Suppressor macrophage treated with lipopolysaccharide for 1 hour (primary cell): ENCODE data around the gene RAB9A.

ENCODE experiments used
- DNase-seq, 3 donors: peaks; one replicate each; pipeline ENCODE4 v3.0.0-alpha.2; 2020 to 2022

The RAB9A gene

DNA sequence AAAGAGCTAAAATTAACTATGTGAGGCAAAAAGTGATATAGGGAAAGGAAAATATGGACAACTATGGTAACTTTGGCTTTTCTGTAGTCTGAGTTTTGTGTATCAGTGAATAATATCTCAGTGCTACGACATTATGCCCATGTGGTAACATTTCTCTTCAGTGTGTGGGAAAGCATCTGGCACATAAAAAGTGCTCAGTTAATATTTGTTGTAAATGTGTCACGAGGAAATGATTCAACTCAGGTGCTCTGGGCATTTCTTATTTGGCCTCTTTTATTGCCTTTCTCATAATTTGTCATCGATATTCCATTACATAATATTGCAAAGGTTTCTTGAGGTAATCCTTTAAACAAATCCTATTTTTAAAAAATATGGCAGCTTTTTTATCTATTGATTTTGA, 63.2 kb downstream of the RAB9A start:
- DNase-seq = no peak

DNA sequence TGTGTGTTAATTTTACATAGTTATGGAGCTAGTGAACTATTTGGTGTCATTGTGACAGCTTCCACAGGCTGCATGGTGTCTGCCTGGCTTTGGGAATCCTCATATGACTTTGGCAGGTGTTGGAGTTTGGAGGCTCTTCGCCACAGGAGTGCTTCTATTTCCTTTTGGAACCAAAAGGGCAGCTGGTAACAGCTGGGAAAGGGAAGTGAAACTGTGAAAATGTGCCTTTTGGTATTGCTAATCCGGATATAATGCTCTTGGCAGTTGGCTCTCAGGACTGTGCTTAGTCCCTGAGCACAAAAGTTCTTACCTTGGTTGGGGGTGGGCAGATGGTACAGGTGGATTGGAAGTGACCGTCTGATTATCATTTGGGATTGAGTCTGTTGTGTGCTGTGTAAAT, 63.7 kb downstream of the RAB9A start:
- DNase-seq = peak; percentile 37 to 60 (median 52)

DNA sequence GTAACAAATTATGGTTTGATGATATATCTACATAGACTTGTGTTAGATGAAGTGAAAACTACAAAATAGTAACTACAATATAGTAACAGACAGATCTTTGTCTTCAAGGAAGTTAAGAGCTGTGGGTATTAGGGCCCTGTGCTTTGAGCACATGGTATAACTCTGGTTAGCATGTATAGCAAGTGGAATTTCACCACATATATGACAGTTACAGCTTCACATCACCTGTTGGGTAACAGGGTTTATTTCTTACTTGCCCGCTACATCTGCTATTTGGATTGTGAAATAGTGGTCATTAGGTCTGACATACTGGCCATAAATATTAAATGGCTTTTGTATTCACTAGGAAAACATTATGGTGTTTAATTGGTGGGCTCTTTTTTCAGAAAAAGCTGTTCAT, 65.8 kb downstream of the RAB9A start:
- no peak for DNase-seq

DNA sequence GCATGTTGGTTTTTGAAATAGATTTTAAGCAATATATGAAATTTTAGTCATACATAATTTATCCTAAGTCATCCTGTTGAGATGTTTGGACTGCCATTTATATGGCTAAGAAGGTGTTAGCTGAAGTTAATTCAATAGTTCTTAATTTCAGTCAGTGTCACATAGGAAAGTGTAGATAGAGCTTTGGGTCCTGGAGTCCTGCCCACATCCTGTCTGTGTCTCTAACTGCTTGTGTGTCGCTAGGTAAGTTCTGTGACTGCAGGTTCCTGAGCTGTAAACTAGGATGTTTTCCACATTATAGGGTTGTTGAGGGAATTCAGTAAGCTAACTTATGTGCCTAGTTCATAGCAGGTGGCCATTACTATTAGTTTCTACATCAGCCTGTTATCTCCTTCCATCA, 66.3 kb downstream of the RAB9A start:
- no peak for DNase-seq

DNA sequence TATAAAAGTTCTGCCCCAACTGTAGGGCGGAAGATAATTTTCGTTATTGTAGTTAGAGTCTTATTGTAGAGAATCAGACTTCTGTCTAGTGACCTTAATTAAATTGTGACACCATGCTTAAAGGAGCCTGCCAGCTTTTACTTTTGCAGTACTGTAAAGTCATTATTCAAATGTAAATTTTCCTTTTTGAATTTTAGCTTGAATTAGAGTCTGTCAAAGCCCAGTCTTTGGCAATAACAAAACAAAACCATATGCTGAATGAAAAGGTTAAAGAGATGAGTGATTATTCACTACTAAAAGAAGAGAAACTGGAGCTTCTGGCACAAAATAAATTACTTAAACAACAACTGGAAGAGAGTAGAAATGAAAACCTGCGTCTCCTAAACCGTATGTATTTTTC, 67.5 kb downstream of the RAB9A start:
- no peak for DNase-seq

DNA sequence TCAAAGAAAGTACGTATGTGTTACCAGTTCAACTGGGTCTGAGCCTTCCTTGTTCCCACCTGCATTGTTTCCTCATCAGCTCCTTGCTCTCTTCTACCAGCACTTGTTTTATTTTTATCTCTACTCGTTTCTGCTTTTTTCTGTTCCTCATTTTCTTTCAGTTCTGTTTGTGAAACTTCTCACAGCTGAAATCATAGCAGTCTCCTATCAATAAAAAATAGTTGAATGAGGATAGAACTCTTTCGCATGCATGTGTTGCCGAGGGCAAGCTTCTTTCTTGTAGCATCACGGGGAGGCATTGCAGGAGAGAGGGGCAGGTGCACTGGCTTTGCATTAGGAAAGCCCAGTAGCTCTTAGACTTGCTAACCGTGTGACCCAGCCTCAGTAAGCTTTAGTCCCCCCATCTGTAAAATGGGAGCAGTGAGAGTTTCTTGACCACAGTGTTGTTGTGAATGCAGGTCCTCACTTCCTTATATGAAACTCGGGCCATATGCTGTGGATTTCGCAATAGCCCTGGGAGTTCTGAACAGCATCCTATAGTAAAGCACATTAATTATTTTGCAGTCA, 70.3 kb downstream of the RAB9A start:
- peak; percentile 33 to 47 (median 33) for DNase-seq
